Effector CD8-positive, alpha-beta T cell (primary cell): ENCODE data around the gene IGFBP6.

Experiments
- DNase-seq: peaks from one replicate; lab custom pipeline; 2025; lab: John Stamatoyannopoulos, UW

The IGFBP6 gene

GRCh38 chr12:53059434-53060063 is 37.9 kb upstream of the IGFBP6 start:
- no peak for DNase-seq

- no peak for DNase-seq
These were observed 37.3 kb upstream of the IGFBP6 start for GRCh38 chr12:53060064-53060720.

GRCh38 chr12:53060721-53061276 is 36.7 kb upstream of the IGFBP6 start:
- no peak for DNase-seq

- DNase-seq: no peak
These were observed 36.0 kb upstream of the IGFBP6 start for GRCh38 chr12:53061404-53062010.

GRCh38 chr12:53062011-53062961 is 35.2 kb upstream of the IGFBP6 start:
- no peak for DNase-seq

GRCh38 chr12:53062977-53063707 is 34.3 kb upstream of the IGFBP6 start:
- no peak for DNase-seq

GRCh38 chr12:53063708-53064612 is 33.5 kb upstream of the IGFBP6 start:
- DNase-seq: no peak

- no peak for DNase-seq
These were observed 32.6 kb upstream of the IGFBP6 start for GRCh38 chr12:53064613-53065436.

GRCh38 chr12:53065470-53065869 is 32.0 kb upstream of the IGFBP6 start:
- DNase-seq: no peak

GRCh38 chr12:53065975-53066931 is 31.2 kb upstream of the IGFBP6 start:
- DNase-seq: peak; percentile 54

GRCh38 chr12:53067074-53067992 is 30.1 kb upstream of the IGFBP6 start:
- no peak for DNase-seq

GRCh38 chr12:53067993-53068770 is 29.3 kb upstream of the IGFBP6 start:
- DNase-seq: no peak

GRCh38 chr12:53068811-53069585 is 28.5 kb upstream of the IGFBP6 start:
- no peak for DNase-seq

GRCh38 chr12:53069621-53070410 is 27.7 kb upstream of the IGFBP6 start:
- no peak for DNase-seq
